GM19395 (cell line): ENCODE data around the gene CNTN2.

Source experiments
- ATAC-seq: cut with Tn5 transposase; IDR thresholded peaks from one replicate; pipeline ENCODE4 v1.9.1; 2021; ENCODE audit warnings: mild to moderate bottlenecking, moderate library complexity; ENCODE audit not compliant: unreplicated experiment

CNTN2 gene

GRCh38 chr1:205042911-205043806 lies at the start of gene CNTN2:
CNTN2 (plus strand) TSS chr1:205043212; CDS start chr1:205053186, 9,974 bp downstream.
- ATAC-seq = no peak

DNA sequence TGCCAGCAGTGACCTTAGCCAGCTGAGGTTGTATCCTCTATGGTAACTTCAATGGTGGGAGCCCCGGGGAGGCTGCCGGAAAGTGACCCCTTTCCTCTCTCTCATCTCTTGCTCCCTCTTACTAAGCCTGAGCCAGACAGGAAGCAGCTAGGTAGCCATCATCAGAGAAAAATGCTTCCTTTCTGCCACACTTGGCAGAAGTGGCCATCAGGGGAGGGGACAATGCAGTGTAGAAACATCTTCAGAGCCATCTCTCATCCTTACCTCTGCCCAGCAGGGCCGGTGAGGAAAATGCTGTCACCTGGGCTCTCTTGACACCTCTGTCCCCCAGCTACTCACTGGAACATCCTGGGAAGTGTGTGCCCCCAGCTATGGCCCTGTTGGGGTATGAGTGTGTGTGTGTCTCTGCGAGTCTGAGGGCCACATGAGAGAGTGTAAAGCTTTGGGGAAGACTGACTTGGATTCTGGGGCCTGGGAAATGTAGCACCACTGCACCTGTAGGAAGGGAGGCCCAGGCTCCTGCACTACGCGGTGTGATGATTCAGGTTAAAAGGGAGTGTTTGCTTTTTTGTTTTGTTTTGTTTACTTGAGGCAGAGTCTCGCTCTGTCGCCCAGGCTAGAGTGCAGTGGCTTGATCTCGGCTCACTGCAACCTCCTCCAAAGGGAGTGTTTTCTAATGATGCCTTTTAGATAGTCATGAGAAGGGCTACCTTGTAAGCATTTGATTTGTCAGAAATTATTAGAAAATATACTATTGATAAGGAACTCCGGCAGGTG lies 48.7 kb upstream of the CNTN2 start:
- no peak for ATAC-seq

DNA sequence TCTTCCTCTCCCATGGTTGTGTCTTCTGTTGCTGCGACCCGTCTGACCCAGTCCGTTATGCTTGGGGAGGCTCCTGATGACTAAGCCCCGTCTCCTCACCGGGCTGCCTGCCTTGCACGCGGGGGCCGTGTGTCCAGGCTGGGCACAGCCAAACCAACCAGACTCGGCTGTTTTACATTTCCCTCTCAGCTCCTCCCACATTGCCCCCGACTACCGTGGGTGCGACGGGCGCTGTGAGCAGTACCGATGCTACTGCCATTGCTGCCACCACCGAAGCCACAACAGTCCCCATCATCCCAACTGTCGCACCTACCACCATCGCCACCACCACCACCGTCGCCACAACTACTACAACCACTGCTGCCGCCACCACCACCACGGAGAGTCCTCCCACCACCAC lies 46.0 kb upstream of the CNTN2 start:
- no peak for ATAC-seq

GRCh38 chr1:204997591-204998355 lies 45.2 kb upstream of the CNTN2 start:
- ATAC-seq = no peak

GRCh38 chr1:205001162-205001561 lies 41.9 kb upstream of the CNTN2 start:
- no peak for ATAC-seq

DNA sequence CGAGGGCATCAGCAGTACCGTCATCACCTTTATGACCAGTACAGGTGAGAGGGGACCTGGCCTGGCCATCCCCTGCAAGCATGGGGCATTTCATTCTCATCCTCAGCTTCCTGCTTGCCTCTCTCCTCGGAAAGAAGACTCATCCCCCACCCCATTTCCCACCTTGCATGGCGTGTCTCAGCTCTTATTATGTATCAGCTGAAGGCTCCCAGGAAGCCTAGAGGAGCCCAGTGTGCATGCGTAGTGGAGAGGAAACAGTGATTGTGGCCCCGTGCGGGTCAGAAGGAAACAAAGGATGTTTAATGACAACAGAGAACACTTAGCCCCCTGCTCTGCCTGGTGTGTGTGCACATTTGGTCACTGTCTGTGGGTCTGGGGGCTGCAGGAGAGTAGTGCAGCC lies 40.3 kb upstream of the CNTN2 start:
- ATAC-seq = no peak

DNA sequence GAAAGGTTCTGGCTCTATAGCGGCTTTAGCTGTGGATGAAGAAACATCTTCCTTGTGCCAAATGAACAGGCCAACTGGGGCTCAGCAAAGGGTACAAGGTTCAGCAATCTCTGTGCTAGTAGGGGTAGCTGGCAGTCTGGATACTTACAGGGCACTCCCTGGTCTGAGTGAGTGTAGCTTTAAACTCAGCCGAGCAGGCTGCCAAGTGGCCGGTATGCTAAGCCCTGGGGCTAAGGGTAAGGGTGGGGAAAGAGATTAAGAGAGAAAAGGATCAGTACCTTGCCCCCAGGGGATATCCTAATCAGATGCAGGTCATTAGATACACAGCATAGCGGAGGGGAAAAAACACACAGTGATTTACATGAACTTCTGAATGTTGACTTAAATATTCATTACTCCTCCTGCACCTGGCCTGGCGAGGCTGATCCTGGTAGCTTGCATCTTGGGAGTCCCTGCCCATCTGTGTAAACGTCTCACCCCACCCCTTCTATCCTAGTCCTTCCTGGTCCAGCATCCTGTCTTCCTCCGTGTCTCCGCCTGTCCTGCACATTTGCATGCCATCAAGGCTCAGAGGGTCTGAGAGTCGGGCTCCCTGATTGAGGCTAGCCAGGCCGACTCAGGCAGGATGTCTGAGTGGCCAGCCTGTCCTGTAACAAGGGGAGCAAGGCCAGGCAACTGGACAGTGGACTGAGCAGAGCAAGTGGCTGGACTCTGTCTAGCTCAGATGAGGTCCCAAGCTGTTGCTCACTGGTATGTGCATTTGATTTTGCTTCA lies 39.5 kb upstream of the CNTN2 start:
- ATAC-seq = no peak

DNA sequence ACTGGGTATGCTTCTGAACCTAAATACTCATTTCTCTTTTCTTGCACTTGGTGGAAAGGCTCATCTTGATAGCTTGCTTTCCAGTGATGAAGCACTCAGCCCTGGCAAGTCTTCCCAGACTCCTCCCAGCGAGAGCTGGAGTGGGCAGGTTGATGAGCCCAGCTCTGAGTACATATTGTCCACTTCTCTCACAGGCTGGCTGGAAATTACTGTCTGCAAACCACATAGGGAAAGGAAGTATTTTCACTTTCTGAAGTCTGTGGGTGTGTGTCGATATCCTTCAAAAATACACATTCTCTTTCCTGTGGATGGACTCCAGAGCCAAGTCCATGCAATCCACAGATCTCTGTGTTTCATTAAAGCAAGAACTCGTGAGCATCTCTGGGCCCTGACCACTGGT lies 38.7 kb upstream of the CNTN2 start:
- no peak for ATAC-seq

GRCh38 chr1:205008896-205009295 lies 34.1 kb upstream of the CNTN2 start:
- no peak for ATAC-seq

DNA sequence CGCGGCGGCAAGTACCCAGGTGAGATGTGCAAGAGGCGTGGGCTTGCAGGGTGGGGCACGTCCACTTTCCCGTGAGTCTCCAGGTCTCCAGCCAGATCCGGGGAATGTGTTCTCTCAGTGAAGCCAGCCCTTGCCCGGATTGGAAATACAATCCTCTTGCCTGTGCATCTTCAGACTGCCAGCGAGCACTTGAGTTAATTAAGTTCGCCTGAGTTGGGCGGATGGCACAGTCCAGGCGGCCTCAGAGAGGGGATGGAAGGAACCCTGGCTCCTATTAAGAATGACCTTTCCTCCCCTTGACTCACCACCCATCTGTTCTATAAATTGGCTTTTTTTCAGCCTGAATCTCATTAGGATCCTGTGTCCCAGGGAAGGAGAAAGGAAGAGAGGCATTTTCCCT lies 33.3 kb upstream of the CNTN2 start:
- ATAC-seq = no peak

DNA sequence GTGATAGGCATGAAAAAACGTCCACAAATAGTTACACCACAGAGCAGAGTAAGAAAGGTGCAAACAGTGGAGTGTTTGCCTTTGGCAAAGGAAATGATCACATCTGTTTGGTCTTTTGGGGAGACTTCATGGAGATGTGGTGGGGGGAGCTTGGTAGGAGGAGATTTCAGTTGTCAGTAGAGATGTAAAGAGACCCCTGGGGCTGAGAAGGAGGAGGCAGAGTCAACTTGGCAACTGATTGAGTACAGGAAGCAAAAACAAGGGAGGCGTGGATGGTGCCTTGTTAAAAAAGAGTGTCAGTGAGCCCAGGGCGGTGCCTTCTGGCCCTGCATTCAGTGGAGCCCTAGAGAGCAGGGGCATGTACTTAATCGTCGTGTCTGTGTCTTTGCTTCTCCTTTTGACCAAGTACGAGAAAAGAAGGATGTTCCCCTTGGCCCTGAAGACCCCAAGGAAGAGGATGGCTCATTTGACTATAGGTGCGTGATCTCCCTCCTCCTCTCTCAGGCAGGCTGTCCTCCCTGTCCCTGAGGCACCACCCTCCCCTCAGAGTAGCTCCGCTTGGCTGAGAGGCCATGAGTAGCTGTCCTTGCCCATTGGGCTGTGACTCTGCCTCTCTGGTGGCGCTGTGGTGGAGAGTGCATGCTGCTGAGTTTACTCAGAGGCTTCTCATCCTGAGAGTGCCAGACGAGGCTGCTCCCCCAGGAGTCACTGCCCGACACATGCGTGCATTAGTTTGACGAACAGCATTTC lies 30.4 kb upstream of the CNTN2 start:
- no peak for ATAC-seq

DNA sequence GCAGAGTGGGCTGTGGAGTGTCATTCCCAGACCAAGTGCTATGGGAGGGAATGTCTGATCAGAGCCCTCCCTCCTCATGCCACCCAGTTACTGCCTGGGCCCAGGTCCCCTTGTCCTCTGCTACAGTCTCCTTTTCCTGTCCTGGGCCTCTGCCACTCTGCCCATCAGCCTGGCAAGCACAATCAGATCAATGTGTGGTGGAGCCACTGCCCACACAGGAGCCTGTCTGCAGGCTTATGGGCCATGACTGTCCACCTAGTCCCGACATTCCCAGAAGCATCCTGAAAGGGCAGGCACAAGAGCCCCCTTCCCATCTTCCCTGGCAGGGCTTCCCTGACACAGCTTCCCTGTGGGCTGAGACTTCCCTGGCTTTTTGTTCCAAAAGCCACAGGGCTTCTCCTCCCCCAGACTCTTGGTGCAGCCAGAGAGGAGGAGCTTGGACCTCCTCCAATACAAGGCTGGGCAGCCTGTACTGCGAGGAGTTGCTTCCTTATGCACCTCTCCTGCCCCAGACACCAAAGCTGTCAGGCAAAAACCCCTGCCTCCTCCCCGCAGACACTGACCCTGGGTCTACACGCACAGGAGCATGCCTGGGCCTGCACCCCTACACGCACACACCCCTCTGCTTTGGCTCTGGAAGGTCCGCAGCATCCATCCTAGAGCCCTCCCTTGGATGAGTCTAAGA lies 29.2 kb upstream of the CNTN2 start:
- no peak for ATAC-seq

DNA sequence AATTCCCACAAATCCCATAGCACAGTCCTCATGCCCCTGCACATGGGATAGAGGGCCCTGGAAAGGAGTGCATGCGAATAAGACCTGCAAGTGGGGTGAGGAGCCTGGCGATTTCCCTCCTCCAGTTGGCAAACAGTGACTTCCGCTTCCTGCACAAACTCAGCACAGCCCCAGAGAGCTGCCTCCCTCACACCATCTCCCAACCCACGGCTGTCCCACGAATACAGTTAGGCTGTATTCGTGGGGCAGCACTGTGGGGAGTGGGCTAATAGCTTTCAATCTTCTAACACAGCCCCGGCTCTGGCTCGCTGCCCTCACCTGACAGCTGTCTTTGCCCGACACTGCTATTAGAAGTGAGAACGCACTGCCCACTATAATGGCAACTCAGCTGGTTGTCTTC lies 28.2 kb upstream of the CNTN2 start:
- no peak for ATAC-seq

DNA sequence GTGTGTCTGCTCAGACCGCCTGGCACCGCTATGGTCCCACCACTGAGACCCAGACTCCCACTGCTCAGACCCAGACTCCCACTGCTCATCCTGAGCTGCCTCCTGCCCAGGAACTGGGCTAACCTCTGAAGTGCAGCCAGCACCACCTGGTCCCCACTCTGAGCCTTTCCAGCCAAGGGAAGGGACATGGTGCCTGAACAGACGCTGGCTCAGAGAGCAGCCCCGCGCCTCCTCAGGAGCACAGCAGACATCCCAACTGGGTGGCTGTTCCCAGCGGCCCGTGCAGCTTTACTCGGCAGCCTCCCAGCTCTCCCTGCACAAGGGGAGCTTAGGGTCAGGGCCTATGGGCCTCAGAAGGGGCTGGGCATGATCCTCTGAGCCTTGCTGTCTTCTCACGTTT lies 27.8 kb upstream of the CNTN2 start:
- no peak for ATAC-seq

- ATAC-seq = no peak
These were observed 26.9 kb upstream of the CNTN2 start for GRCh38 chr1:205016075-205016474.

GRCh38 chr1:205016584-205016983 lies 26.4 kb upstream of the CNTN2 start:
- no peak for ATAC-seq

DNA sequence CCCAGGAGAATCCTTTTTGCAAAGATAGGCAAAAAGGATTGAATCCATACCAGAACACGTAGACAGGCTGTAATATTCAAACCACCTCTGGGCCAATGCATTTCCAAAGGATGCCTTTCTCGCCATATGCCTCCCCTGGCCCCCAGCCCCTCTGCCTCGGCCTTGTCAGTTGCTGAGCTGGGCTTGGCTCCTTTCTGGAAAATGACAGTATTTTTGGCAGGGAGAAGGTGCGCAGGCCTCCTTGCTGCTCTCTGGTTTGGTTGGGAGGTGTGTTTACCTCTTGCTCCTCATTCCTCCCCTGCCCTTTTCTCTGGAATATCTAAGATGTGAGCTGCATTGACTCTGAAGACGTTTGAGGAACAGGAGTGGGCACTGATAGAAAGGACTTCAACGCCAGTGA lies 26.0 kb upstream of the CNTN2 start:
- no peak for ATAC-seq

GRCh38 chr1:205017766-205018165 lies 25.2 kb upstream of the CNTN2 start:
- no peak for ATAC-seq

- no peak for ATAC-seq
These were observed 24.6 kb upstream of the CNTN2 start for GRCh38 chr1:205018381-205018780.
